ENCODE results near the gene OSBPL2.

OSBPL2 gene

GRCh38 chr20:62222972-62223371 is 15.3 kb upstream of the OSBPL2 start:
- no peak for DNase-seq

- DNase-seq: no peak
Observed at GRCh38 chr20:62223571-62223970, 14.8 kb upstream of the OSBPL2 start.

GRCh38 chr20:62224113-62224855 is 14.0 kb upstream of the OSBPL2 start:
- no peak for DNase-seq

GRCh38 chr20:62225026-62225425 is 13.3 kb upstream of the OSBPL2 start:
- DNase-seq: no peak

- DNase-seq: no peak
Observed at GRCh38 chr20:62225820-62226635, 12.3 kb upstream of the OSBPL2 start.

- DNase-seq: no peak
Observed at GRCh38 chr20:62226707-62227590, 11.4 kb upstream of the OSBPL2 start.

- no peak for DNase-seq
Observed at GRCh38 chr20:62227591-62227976, 10.7 kb upstream of the OSBPL2 start.

GRCh38 chr20:62227977-62228958 is 10.1 kb upstream of the OSBPL2 start:
- no peak for DNase-seq

- no peak for DNase-seq
Observed at GRCh38 chr20:62228982-62229545, 9.3 kb upstream of the OSBPL2 start.

GRCh38 chr20:62229667-62230066 is 8.7 kb upstream of the OSBPL2 start:
- no peak for DNase-seq

- DNase-seq: no peak
Observed at GRCh38 chr20:62230276-62230675, 8.0 kb upstream of the OSBPL2 start.

GRCh38 chr20:62230696-62231095 is 7.6 kb upstream of the OSBPL2 start:
- DNase-seq: no peak

GRCh38 chr20:62231292-62231691 is 7.0 kb upstream of the OSBPL2 start:
- no peak for DNase-seq

- no peak for DNase-seq
Observed at GRCh38 chr20:62232194-62232593, 6.1 kb upstream of the OSBPL2 start.

GRCh38 chr20:62232770-62233645 is 5.3 kb upstream of the OSBPL2 start:
- no peak for DNase-seq

GRCh38 chr20:62233684-62234083 is 4.6 kb upstream of the OSBPL2 start:
- no peak for DNase-seq

- DNase-seq: no peak
Observed at GRCh38 chr20:62234339-62234738, 4.0 kb upstream of the OSBPL2 start.

GRCh38 chr20:62235001-62235776 is 3.1 kb upstream of the OSBPL2 start:
- no peak for DNase-seq

GRCh38 chr20:62235777-62236157 is 2.6 kb upstream of the OSBPL2 start:
- DNase-seq: no peak

GRCh38 chr20:62236200-62236599 is 2.1 kb upstream of the OSBPL2 start:
- DNase-seq: no peak

Data from activated CD4-positive, alpha-beta T cell treated with anti-CD3 and anti-CD28 coated beads, Interleukin-2, amount 50 U/mL, for 16 hours (primary cell).